Fibroblast of villous mesenchyme (primary cell): ENCODE results near the gene GNA12. TPM values are rescaled to one million over a fixed set of nuclear protein-coding genes. Genes with fewer than 3 reads are reported as not detected.
"Not testable (repeated sequence)": the region's sequence is repeated elsewhere in the genome, so short reads cannot be mapped to it uniquely, and the experiment has no call there.

Experiments used
- DNase-seq: peaks from one replicate; pipeline ENCODE4 v3.0.0-alpha.2; 2010; ENCODE audit warnings: low read depth
- H3K4me3 ChIP-seq: 2 replicates; pipeline ENCODE4 v1.5.1; 2011; ENCODE audit warnings: low read depth, mild to moderate bottlenecking, low read length
- CTCF ChIP-seq: IDR thresholded peaks from 2 replicates; pipeline ENCODE4 v1.5.1; 2012; ENCODE audit warnings: low read depth, mild to moderate bottlenecking, low read length; ENCODE audit not compliant: insufficient read depth
- total RNA-seq: library from RNA; depleted of rRNA; stranded (reverse); fragments of >200 nt; gene quantifications from 2 replicates; pipeline ENCODE4 v1.2.3, GENCODE V29; 2012

Gene GNA12
- total RNA-seq, 1 donor, result 46.2 TPM

- no peak for DNase-seq
- H3K4me3 ChIP-seq, result no peak overlapping the region
- TF ChIP-seq CTCF, result no peak
Measured at GRCh38 chr7:2755531-2755930, 88.6 kb downstream of the GNA12 start.

- no peak for TF ChIP-seq CTCF
- no peak overlapping the region for H3K4me3 ChIP-seq
Measured at GRCh38 chr7:2754912-2755311, 89.2 kb downstream of the GNA12 start.

GRCh38 chr7:2754086-2754485, 90.0 kb downstream of the GNA12 start:
- no peak for TF ChIP-seq CTCF
- peak; percentile 81 for DNase-seq
- H3K4me3 ChIP-seq, result no peak overlapping the region

More at GRCh38 chr7:2754912-2755311, 89.2 kb downstream of the GNA12 start:
- DNase-seq, result no peak

- TF ChIP-seq CTCF, result no peak
- DNase-seq, result no peak
- no peak overlapping the region for H3K4me3 ChIP-seq
Measured at GRCh38 chr7:2753148-2753547, 91.0 kb downstream of the GNA12 start.

- DNase-seq, result no peak
- TF ChIP-seq CTCF, result no peak
- H3K4me3 ChIP-seq, result no peak overlapping the region
Measured at GRCh38 chr7:2751086-2751485, 93.0 kb downstream of the GNA12 start.

- peak; percentile 69 for DNase-seq
- TF ChIP-seq CTCF, result no peak
- H3K4me3 ChIP-seq, result no peak overlapping the region
Measured at GRCh38 chr7:2750004-2750407, 94.1 kb downstream of the GNA12 start.

GRCh38 chr7:2748684-2749083, 95.4 kb downstream of the GNA12 start:
- DNase-seq, H3K4me3 ChIP-seq: not testable (repeated sequence)

- not testable (repeated sequence) for H3K4me3 ChIP-seq, DNase-seq
Measured at GRCh38 chr7:2743523-2744185, 100.5 kb downstream of the GNA12 start.
